Liver (tissue), 9 donors: Measurements from ENCODE around the gene OARD1. TPM values are rescaled to one million over a fixed set of nuclear protein-coding genes. Genes with fewer than 3 reads are reported as not detected.

Experiments
- DNase-seq: peaks from one replicate; pipeline ENCODE4 v3.0.0-alpha.2; 2017; ENCODE audit warnings: low spot score
- H3K27ac ChIP-seq, 2 donors: one replicate each; pipeline ENCODE4 v1.7.0; 2013; ENCODE audit warnings: inconsistent platforms in 2 of 2, low read length in 2 of 2, control low read depth in 1 of 2, low read depth in 1 of 2, mild to moderate bottlenecking in 1 of 2
- H3K27me3 ChIP-seq, 4 donors: one replicate each; pipeline versions ENCODE4 v1.6.1 to v1.7.0; 2013; ENCODE audit warnings: low read length in 3 of 4, inconsistent platforms in 1 of 4, mild to moderate bottlenecking in 1 of 4, moderate library complexity in 1 of 4; ENCODE audit not compliant: control insufficient read depth in 4 of 4, insufficient read depth in 4 of 4
- H3K36me3 ChIP-seq, 4 donors: one replicate each; pipeline versions ENCODE4 v1.6.1 to v1.7.0; 2013; ENCODE audit warnings: low read length in 3 of 4, mild to moderate bottlenecking in 3 of 4, low read depth in 1 of 4, moderate library complexity in 1 of 4; ENCODE audit not compliant: control insufficient read depth in 4 of 4, insufficient read depth in 3 of 4
- H3K4me1 ChIP-seq, 4 donors: one replicate each; pipeline versions ENCODE4 v1.6.1 to v1.7.0; 2013; ENCODE audit warnings: low read length in 3 of 4, mild to moderate bottlenecking in 3 of 4, moderate library complexity in 1 of 4; ENCODE audit not compliant: control insufficient read depth in 4 of 4, insufficient read depth in 4 of 4
- H3K4me3 ChIP-seq, 3 donors: one replicate each; pipeline versions ENCODE4 v1.6.1 to v1.7.0; 2013; ENCODE audit warnings: low read length in 3 of 3, control low read depth in 1 of 3, low read depth in 1 of 3, mild to moderate bottlenecking in 1 of 3
- H3K9ac ChIP-seq, 2 donors: one replicate each; pipeline ENCODE4 v1.7.0; 2013; ENCODE audit warnings: low read length in 2 of 2, mild to moderate bottlenecking in 2 of 2, moderate library complexity in 2 of 2, control low read depth in 1 of 2, low read depth in 1 of 2
- H3K9me3 ChIP-seq, 4 donors: one replicate each; pipeline versions ENCODE4 v1.6.1 to v1.7.0; 2013; ENCODE audit warnings: low read length in 3 of 4; ENCODE audit not compliant: control insufficient read depth in 4 of 4
- EGR1 ChIP-seq, 2 donors: IDR thresholded peaks; 2 replicates each; pipeline ENCODE4 v1.6.1; 2016 to 2018; ENCODE audit warnings: antibody characterized with exemption in 2 of 2, low read depth in 2 of 2
- FOXA2 ChIP-seq: IDR thresholded peaks from 2 replicates; pipeline ENCODE4 v1.6.1; 2016; ENCODE audit warnings: antibody characterized with exemption
- GABPA ChIP-seq, 2 donors: IDR thresholded peaks in 1 of 2; conservative IDR thresholded peaks in 1 of 2; 2 replicates each; pipeline ENCODE4 v1.6.1; 2016; ENCODE audit warnings: antibody characterized with exemption in 2 of 2, mild to moderate bottlenecking in 1 of 2, moderate library complexity in 1 of 2
- HNF4G ChIP-seq: IDR thresholded peaks from 2 replicates; pipeline ENCODE4 v1.6.1; 2016; ENCODE audit warnings: antibody characterized with exemption
- JUND ChIP-seq, 2 donors: IDR thresholded peaks; 2 replicates each; pipeline ENCODE4 v1.6.1; 2016; ENCODE audit warnings: antibody characterized with exemption in 2 of 2
- NR2F2 ChIP-seq: IDR thresholded peaks from 2 replicates; pipeline ENCODE4 v1.6.1; 2016; ENCODE audit warnings: antibody characterized with exemption
- RAD21 ChIP-seq, 2 donors: IDR thresholded peaks; 2 replicates each; pipeline ENCODE4 v1.6.1; 2016; ENCODE audit warnings: antibody characterized with exemption in 2 of 2, mild to moderate bottlenecking in 2 of 2
- RXRA ChIP-seq, 2 donors: IDR thresholded peaks; 2 replicates each; pipeline ENCODE4 v1.6.1; 2017 to 2018; ENCODE audit warnings: antibody characterized with exemption in 2 of 2, mild to moderate bottlenecking in 1 of 2
- SP1 ChIP-seq: IDR thresholded peaks from 2 replicates; pipeline ENCODE4 v1.6.1; 2018; ENCODE audit warnings: antibody characterized with exemption, mild to moderate bottlenecking
- TAF1 ChIP-seq: conservative IDR thresholded peaks from 2 replicates; pipeline ENCODE4 v1.6.1; 2016; ENCODE audit warnings: antibody characterized with exemption, mild to moderate bottlenecking
- YY1 ChIP-seq: IDR thresholded peaks from 2 replicates; pipeline ENCODE4 v1.6.1; 2016; ENCODE audit warnings: antibody characterized with exemption, mild to moderate bottlenecking
- ZBTB33 ChIP-seq: IDR thresholded peaks from 2 replicates; pipeline ENCODE4 v1.6.1; 2016; ENCODE audit warnings: antibody characterized with exemption
- WGBS: extraction: QIAGEN DNeasy Blood & Tissue Kit; methylation state at CpG from one replicate; pipeline ENCODE4 v1.1.7; 2013; 5-methylcytosine and 5-hydroxymethylcytosine counted together
- polyA plus RNA-seq, 2 donors: library from polyadenylated mRNA; stranded (reverse) in 1 of 2; unstranded in 1 of 2; fragments of 200-250 nt in 1 of 2; fragments of >200 nt in 1 of 2; fragmentation: Nextera tagmentation in 1 of 2; extraction: Ambion mirVana in 1 of 2; gene quantifications; one replicate each; pipeline versions ENCODE4 v1.2.1 to v1.2.3, GENCODE V29; 2013 to 2015
- total RNA-seq, 2 donors: library from RNA; depleted of rRNA; stranded (reverse); fragments of >200 nt; gene quantifications; one replicate each; pipeline ENCODE4 v1.2.3, GENCODE V29; 2014
- TF ChIP-seq, protein P1 (sequence below): IDR thresholded peaks from 2 replicates; pipeline ENCODE4 v1.6.1; 2016; ENCODE audit warnings: antibody characterized with exemption, mild to moderate bottlenecking
- TF ChIP-seq, protein P2 (sequence below): IDR thresholded peaks from 2 replicates; pipeline ENCODE4 v1.6.1; 2016; ENCODE audit warnings: antibody characterized with exemption
- TF ChIP-seq, protein P3 (sequence below): fragments of 150-350 bp; IDR thresholded peaks from 2 replicates; pipeline ENCODE4 v1.5.1; 2017; ENCODE audit warnings: improper control_type of control experiment, low read depth, low read length; ENCODE audit not compliant: missing input control
- TF ChIP-seq, protein P4 (sequence below): IDR thresholded peaks from 2 replicates; pipeline ENCODE4 v1.6.1; 2016; ENCODE audit warnings: antibody characterized with exemption
- donor health status: healthy.
- donor health status: healthy.
- donor health status: healthy.
- donor health status: healthy.
- donor health status: healthy.

OARD1 gene
- total and polyA plus RNA-seq, 4 donors = 20.1 to 28.6 (median 23.0) TPM

- peaks cover 5 to 23% (median 10%) of the 10 kb centered on the region in 4 donors for H3K36me3 ChIP-seq
- H3K9me3 ChIP-seq = no peaks in the 10 kb centered on the region
- TF ChIP-seq, protein P1, sequence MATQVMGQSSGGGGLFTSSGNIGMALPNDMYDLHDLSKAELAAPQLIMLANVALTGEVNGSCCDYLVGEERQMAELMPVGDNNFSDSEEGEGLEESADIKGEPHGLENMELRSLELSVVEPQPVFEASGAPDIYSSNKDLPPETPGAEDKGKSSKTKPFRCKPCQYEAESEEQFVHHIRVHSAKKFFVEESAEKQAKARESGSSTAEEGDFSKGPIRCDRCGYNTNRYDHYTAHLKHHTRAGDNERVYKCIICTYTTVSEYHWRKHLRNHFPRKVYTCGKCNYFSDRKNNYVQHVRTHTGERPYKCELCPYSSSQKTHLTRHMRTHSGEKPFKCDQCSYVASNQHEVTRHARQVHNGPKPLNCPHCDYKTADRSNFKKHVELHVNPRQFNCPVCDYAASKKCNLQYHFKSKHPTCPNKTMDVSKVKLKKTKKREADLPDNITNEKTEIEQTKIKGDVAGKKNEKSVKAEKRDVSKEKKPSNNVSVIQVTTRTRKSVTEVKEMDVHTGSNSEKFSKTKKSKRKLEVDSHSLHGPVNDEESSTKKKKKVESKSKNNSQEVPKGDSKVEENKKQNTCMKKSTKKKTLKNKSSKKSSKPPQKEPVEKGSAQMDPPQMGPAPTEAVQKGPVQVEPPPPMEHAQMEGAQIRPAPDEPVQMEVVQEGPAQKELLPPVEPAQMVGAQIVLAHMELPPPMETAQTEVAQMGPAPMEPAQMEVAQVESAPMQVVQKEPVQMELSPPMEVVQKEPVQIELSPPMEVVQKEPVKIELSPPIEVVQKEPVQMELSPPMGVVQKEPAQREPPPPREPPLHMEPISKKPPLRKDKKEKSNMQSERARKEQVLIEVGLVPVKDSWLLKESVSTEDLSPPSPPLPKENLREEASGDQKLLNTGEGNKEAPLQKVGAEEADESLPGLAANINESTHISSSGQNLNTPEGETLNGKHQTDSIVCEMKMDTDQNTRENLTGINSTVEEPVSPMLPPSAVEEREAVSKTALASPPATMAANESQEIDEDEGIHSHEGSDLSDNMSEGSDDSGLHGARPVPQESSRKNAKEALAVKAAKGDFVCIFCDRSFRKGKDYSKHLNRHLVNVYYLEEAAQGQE = no peak
- TF ChIP-seq TAF1 (no peak), RAD21 (IDR thresholded peaks at IDR 0.05) (peak; percentile 94 to 97), FOXA2 (no peak)
- TF ChIP-seq, protein P2, sequence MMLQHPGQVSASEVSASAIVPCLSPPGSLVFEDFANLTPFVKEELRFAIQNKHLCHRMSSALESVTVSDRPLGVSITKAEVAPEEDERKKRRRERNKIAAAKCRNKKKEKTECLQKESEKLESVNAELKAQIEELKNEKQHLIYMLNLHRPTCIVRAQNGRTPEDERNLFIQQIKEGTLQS = no peak
- TF ChIP-seq, protein P3, sequence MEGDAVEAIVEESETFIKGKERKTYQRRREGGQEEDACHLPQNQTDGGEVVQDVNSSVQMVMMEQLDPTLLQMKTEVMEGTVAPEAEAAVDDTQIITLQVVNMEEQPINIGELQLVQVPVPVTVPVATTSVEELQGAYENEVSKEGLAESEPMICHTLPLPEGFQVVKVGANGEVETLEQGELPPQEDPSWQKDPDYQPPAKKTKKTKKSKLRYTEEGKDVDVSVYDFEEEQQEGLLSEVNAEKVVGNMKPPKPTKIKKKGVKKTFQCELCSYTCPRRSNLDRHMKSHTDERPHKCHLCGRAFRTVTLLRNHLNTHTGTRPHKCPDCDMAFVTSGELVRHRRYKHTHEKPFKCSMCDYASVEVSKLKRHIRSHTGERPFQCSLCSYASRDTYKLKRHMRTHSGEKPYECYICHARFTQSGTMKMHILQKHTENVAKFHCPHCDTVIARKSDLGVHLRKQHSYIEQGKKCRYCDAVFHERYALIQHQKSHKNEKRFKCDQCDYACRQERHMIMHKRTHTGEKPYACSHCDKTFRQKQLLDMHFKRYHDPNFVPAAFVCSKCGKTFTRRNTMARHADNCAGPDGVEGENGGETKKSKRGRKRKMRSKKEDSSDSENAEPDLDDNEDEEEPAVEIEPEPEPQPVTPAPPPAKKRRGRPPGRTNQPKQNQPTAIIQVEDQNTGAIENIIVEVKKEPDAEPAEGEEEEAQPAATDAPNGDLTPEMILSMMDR = peak; percentile 97
- H3K9ac ChIP-seq = no peak overlapping the region
- peak overlapping the region in 1 of 2 donors; percentile 14 for H3K27ac ChIP-seq
- DNase-seq = peak; percentile 93
- peak overlapping the region in 2 of 3 donors; percentile 23 to 24 for H3K4me3 ChIP-seq
- no peaks in the 10 kb centered on the region for H3K27me3 ChIP-seq
- WGBS = 26% methylated on average over 45 of the region's 45 CpGs
- peaks cover 2 to 13% (median 10%) of the 10 kb centered on the region in 4 donors for H3K4me1 ChIP-seq
Measured at GRCh38 chr6:41027799-41028560, 44.2 kb downstream of the OARD1 start.

DNA sequence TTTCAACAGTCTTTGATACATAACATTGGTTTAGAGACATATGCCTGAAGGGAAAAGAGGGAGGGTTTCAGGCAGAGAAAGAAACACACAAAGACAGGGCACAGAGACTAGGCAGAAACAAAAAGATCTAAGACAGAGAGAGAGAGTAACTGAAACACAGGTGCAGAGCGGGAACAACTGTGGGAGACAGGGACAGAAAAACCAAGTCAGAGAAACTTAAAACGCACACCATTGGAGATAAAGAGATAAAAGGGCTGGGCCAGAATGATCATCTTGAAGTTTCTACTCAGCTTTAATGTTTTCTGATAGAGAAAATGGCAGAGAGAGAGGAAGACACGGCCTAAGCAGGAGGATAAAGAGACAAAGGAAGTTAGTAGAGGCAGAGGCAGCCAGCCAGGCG, 44.9 kb downstream of the OARD1 start:
- WGBS = 74% methylated on average over 4 of the region's 4 CpGs
- H3K9ac ChIP-seq = no peak overlapping the region
- DNase-seq = no peak
- TF ChIP-seq, protein P4, sequence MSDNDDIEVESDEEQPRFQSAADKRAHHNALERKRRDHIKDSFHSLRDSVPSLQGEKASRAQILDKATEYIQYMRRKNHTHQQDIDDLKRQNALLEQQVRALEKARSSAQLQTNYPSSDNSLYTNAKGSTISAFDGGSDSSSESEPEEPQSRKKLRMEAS = no peak
- TF ChIP-seq, protein P3 = no peak
- TF ChIP-seq YY1 (no peak), ZBTB33 (no peak), RAD21 (IDR thresholded peaks at IDR 0.05) (no peak), RXRA (IDR thresholded peaks at IDR 0.05) (no peak), HNF4G (no peak), EGR1 (IDR thresholded peaks at IDR 0.05; ENCODE audit: low read depth in 2 of 2) (no peak), SP1 (no peak), NR2F2 (no peak), FOXA2 (no peak), GABPA (IDR thresholded peaks at IDR 0.05 in 1 of 2, conservative IDR thresholded peaks at IDR 0.05 in 1 of 2) (no peak), JUND (IDR thresholded peaks at IDR 0.05) (no peak)
- TF ChIP-seq, protein P2 = no peak

More for the DNA sequence above, 44.9 kb downstream of the OARD1 start:
- Histone ChIP-seq H3K27me3 (no peaks in the 10 kb centered on the region), H3K4me3 (no peak overlapping the region), H3K4me1 (peaks cover 2 to 13% (median 10%) of the 10 kb centered on the region in 4 donors), H3K9me3 (no peaks in the 10 kb centered on the region), H3K27ac (no peak overlapping the region), H3K36me3 (peaks cover 5 to 19% (median 10%) of the 10 kb centered on the region in 4 donors)
